MCF 10A (cell line): ENCODE results near the gene CCDC85C. TPM values are rescaled to one million over a fixed set of nuclear protein-coding genes. Genes with fewer than 3 reads are reported as not detected.

Source experiments
- BruUV-seq: library from RNA; stranded (reverse); fragments of 400-500 nt; replicated peaks from 2 replicates; lab custom pipeline; 2021; lab: Mats Ljungman, UMichigan
- CTCF ChIA-PET: fragments of 300-600 bp; sonication (Branson Sonifier 250); formaldehyde crosslinking; extraction: SDS; loops from one replicate; lab custom pipeline; 2021; ENCODE audit warnings: antibody characterized with exemption, inconsistent platforms; lab: Yijun Ruan, JAX
- POLR2A ChIA-PET: fragments of 300-600, 350-650 bp; sonication (Branson Sonifier 250); formaldehyde crosslinking; extraction: SDS; loops from one replicate; lab custom pipeline; 2020; ENCODE audit warnings: antibody characterized with exemption, inconsistent platforms; lab: Yijun Ruan, JAX
- DNase-seq: peaks from one replicate; pipeline ENCODE4 v3.0.0-alpha.2; 2018; ENCODE audit not compliant: unreplicated experiment
- H3K27ac Mint-ChIP-seq: one replicate; pipeline ENCODE4 v1.8.0; 2022; ENCODE audit warnings: mild to moderate bottlenecking, low read depth, mixed read lengths; ENCODE audit not compliant: unreplicated experiment
- H3K27me3 Mint-ChIP-seq: one replicate; pipeline ENCODE4 v1.8.0; 2022; ENCODE audit warnings: mixed read lengths; ENCODE audit not compliant: insufficient read depth, unreplicated experiment
- H3K36me3 Mint-ChIP-seq: one replicate; pipeline ENCODE4 v1.8.0; 2022; ENCODE audit warnings: mild to moderate bottlenecking, moderate library complexity, mixed read lengths; ENCODE audit not compliant: insufficient read depth, unreplicated experiment
- H3K4me1 Mint-ChIP-seq: one replicate; pipeline ENCODE4 v1.8.0; 2022; ENCODE audit warnings: mixed read lengths; ENCODE audit not compliant: insufficient read depth, unreplicated experiment
- H3K4me3 Mint-ChIP-seq: one replicate; pipeline ENCODE4 v1.8.0; 2022; ENCODE audit warnings: mild to moderate bottlenecking, moderate library complexity, mixed read lengths; ENCODE audit not compliant: unreplicated experiment
- H3K9me3 Mint-ChIP-seq: one replicate; pipeline ENCODE4 v1.8.0; 2022; ENCODE audit warnings: mixed read lengths; ENCODE audit not compliant: unreplicated experiment
- intact Hi-C: fragments of 100-400 bp; cut with micrococcal nuclease; formaldehyde crosslinking; loops from 2 replicates; pipeline ENCODE4 v1.14.1; 2022
- total RNA-seq: library from RNA; stranded (reverse); gene quantifications from 2 replicates; pipeline ENCODE4 v1.2.3, GENCODE V29; 2022
- TF ChIP-seq, protein P1 (sequence below): fragments of 200-600 bp; IDR thresholded peaks from one replicate; pipeline ENCODE4 v1.8.0; 2022; ENCODE audit warnings: antibody characterized with exemption, mild to moderate bottlenecking; ENCODE audit not compliant: unreplicated experiment

CCDC85C gene
- total RNA-seq, 1 experiment from 2014 or later = 29.9 TPM

DNA sequence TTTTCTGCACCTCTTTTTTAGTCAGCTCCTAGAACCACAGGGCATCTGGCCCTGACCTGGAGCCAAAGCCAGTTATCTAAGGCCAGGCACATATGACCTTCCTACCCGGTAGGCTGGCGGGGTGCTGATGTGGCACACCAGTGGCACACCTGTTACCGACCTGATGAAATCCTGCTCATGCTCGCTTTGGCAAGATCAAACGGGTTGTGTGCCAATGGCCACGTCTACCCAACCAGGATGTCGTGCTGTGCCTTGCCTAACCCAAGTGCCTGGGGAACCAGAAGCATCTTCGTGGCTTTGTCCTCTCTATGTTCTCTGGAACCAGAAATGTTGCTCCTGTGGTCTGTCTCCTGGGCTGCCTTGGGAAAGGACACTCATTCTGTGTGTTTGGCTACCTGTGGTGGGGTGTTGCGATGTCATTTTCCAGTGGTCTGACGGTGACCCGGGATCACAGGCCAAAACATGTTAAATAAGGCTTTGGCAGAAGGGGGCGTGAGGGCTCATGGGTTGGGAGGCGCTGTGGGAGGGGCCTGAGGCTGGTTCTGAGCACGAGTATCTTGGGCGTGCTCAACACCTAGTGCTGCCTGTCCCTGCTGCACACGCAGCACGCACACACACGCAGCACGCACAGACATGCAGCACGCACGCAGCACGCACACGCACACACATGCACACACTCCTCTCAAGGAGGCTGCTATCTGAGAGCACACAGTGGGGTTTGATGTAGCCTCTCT, 94.9 kb downstream of the CCDC85C start:
- H3K27me3 Mint-ChIP-seq = no peaks in the 10 kb centered on the region
- H3K9me3 Mint-ChIP-seq = no peaks in the 10 kb centered on the region
- no peak overlapping the region for H3K27ac Mint-ChIP-seq
- CTCF ChIA-PET = no interaction called here
- intact Hi-C loops = no loop called here
- POLR2A ChIA-PET = no interaction called here
- BruUV-seq = no TSS peak
- no peak for DNase-seq
- peaks cover 63% of the 10 kb centered on the region for H3K36me3 Mint-ChIP-seq
- no peaks in the 10 kb centered on the region for H3K4me1 Mint-ChIP-seq
- TF ChIP-seq, protein P1, sequence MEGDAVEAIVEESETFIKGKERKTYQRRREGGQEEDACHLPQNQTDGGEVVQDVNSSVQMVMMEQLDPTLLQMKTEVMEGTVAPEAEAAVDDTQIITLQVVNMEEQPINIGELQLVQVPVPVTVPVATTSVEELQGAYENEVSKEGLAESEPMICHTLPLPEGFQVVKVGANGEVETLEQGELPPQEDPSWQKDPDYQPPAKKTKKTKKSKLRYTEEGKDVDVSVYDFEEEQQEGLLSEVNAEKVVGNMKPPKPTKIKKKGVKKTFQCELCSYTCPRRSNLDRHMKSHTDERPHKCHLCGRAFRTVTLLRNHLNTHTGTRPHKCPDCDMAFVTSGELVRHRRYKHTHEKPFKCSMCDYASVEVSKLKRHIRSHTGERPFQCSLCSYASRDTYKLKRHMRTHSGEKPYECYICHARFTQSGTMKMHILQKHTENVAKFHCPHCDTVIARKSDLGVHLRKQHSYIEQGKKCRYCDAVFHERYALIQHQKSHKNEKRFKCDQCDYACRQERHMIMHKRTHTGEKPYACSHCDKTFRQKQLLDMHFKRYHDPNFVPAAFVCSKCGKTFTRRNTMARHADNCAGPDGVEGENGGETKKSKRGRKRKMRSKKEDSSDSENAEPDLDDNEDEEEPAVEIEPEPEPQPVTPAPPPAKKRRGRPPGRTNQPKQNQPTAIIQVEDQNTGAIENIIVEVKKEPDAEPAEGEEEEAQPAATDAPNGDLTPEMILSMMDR = no peak
- H3K4me3 Mint-ChIP-seq = no peak overlapping the region

GRCh38 chr14:99507860-99508640, 96.0 kb downstream of the CCDC85C start:
- Mint-ChIP-seq H3K36me3 (peaks cover 66% of the 10 kb centered on the region), H3K9me3 (no peaks in the 10 kb centered on the region), H3K4me1 (no peaks in the 10 kb centered on the region), H3K27me3 (no peaks in the 10 kb centered on the region), H3K4me3 (no peak overlapping the region), H3K27ac (no peak overlapping the region)
- ChIA-PET POLR2A (no interaction called here), CTCF (interaction anchor here (0.6 kb wide), 1 partner anchor 11 kb away, joined by 4 read pairs; no protein-coding TSS in a partner anchor)
- no TSS peak for BruUV-seq
- intact Hi-C loops = no loop called here
- DNase-seq = no peak
- TF ChIP-seq, protein P1 = no peak

- no peaks in the 10 kb centered on the region for H3K9me3 Mint-ChIP-seq
- peaks cover 75% of the 10 kb centered on the region for H3K36me3 Mint-ChIP-seq
- CTCF ChIA-PET = no interaction called here
- intact Hi-C loops = no loop called here
- H3K4me3 Mint-ChIP-seq = no peak overlapping the region
- TF ChIP-seq, protein P1 = no peak
- no peak overlapping the region for H3K27ac Mint-ChIP-seq
- no peaks in the 10 kb centered on the region for H3K27me3 Mint-ChIP-seq
- DNase-seq = no peak
- BruUV-seq = no TSS peak
- POLR2A ChIA-PET = no interaction called here
- H3K4me1 Mint-ChIP-seq = no peaks in the 10 kb centered on the region
These were observed 97.7 kb downstream of the CCDC85C start for GRCh38 chr14:99506276-99506675.

DNA sequence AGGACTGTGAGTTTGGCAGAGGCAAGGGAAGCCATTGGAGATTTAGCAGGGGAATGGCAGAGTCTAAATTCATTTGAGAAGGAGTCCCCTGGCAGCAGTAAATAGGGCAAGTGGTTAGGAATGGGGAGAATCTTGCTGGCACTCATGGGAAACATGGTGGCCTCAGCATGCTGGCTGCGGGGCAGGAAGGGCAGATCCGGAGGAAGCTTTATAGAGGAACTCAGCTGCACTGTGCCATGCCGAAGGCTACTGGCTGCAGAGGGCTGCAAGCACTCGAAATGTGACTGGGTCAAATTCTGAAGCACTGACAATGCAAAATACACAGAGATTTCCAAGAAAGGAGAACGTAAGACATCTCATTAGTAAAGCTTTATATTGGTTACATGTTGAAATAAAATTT, 98.9 kb downstream of the CCDC85C start:
- H3K27ac Mint-ChIP-seq = peak overlapping the region; percentile 55
- no peaks in the 10 kb centered on the region for H3K27me3 Mint-ChIP-seq
- ChIA-PET CTCF (interaction anchor here (0.6 kb wide), 1 partner anchor 394 kb away, joined by 4 read pairs; no protein-coding TSS in a partner anchor), POLR2A (interaction anchor here (1.0 to 1.2 kb wide), 2 partner anchors 22 to 24 kb away, joined by 3 to 5 read pairs; partner anchors contain the start of genes CCNK and SETD3)
- intact Hi-C loops = no loop called here
- H3K4me1 Mint-ChIP-seq = no peaks in the 10 kb centered on the region
- H3K9me3 Mint-ChIP-seq = no peaks in the 10 kb centered on the region
- peaks cover 86% of the 10 kb centered on the region for H3K36me3 Mint-ChIP-seq
- no peak overlapping the region for H3K4me3 Mint-ChIP-seq
- DNase-seq = no peak
- TF ChIP-seq, protein P1 = no peak
- BruUV-seq = no TSS peak
